ENCODE results near the gene CYB561D2.

Gene CYB561D2

GRCh38 chr3:50356553-50356952, 5.9 kb downstream of the CYB561D2 start:
- H3K4me3 ChIP-seq (ENCODE audit: control insufficient read depth, low read depth, low read length), result peak overlapping the region; percentile 82
- TF ChIP-seq CTCF (conservative IDR thresholded peaks at IDR 0.05; ENCODE audit: control insufficient read depth, insufficient read depth, low read depth, low read length), result no peak
- DNase-seq (ENCODE audit: low read depth), result peak; percentile 61

GRCh38 chr3:50357481-50357880, 6.8 kb downstream of the CYB561D2 start:
- TF ChIP-seq CTCF (conservative IDR thresholded peaks at IDR 0.05; ENCODE audit: control insufficient read depth, insufficient read depth, low read depth, low read length), result no peak
- peak overlapping the region; percentile 82 for H3K4me3 ChIP-seq (ENCODE audit: control insufficient read depth, low read depth, low read length)
- no peak for DNase-seq (ENCODE audit: low read depth)

GRCh38 chr3:50358355-50358910, 7.8 kb downstream of the CYB561D2 start:
- peak overlapping the region; percentile 82 for H3K4me3 ChIP-seq (ENCODE audit: control insufficient read depth, low read depth, low read length)
- no peak for TF ChIP-seq CTCF (conservative IDR thresholded peaks at IDR 0.05; ENCODE audit: control insufficient read depth, insufficient read depth, low read depth, low read length)
- no peak for DNase-seq (ENCODE audit: low read depth)

GRCh38 chr3:50358911-50359759, 8.5 kb downstream of the CYB561D2 start, which contains the start of gene TMEM115:
TMEM115 (minus strand) TSS chr3:50359521; CDS start chr3:50359063, 458 bp downstream.
- peak within 1 kb of the TSS; percentile 82 for H3K4me3 ChIP-seq (ENCODE audit: control insufficient read depth, low read depth, low read length)
- TF ChIP-seq CTCF (conservative IDR thresholded peaks at IDR 0.05; ENCODE audit: control insufficient read depth, insufficient read depth, low read depth, low read length), result no peak
- peak; percentile 98 for DNase-seq (ENCODE audit: low read depth)

GRCh38 chr3:50359760-50360110, 9.1 kb downstream of the CYB561D2 start:
- no peak for DNase-seq (ENCODE audit: low read depth)
- no peak for TF ChIP-seq CTCF (conservative IDR thresholded peaks at IDR 0.05; ENCODE audit: control insufficient read depth, insufficient read depth, low read depth, low read length)
- peak overlapping the region; percentile 31 for H3K4me3 ChIP-seq (ENCODE audit: control insufficient read depth, low read depth, low read length)

GRCh38 chr3:50364573-50365079, 14.0 kb downstream of the CYB561D2 start:
- no peak for TF ChIP-seq CTCF (conservative IDR thresholded peaks at IDR 0.05; ENCODE audit: control insufficient read depth, insufficient read depth, low read depth, low read length)
- DNase-seq (ENCODE audit: low read depth), result no peak
- H3K4me3 ChIP-seq (ENCODE audit: control insufficient read depth, low read depth, low read length), result peak overlapping the region; percentile 44

Measured in fibroblast of mammary gland (primary cell).